Glutamatergic neuron (in vitro differentiated cells): ENCODE results near the gene GRM4. TPM values are rescaled to one million over a fixed set of nuclear protein-coding genes. Genes with fewer than 3 reads are reported as not detected.
A peak's percentile ranks its signal among the peaks of the same experiment; 100 is the strongest.

Source experiments
- DNase-seq: peaks from one replicate; pipeline ENCODE4 v3.0.0; 2022
- H3K27ac Mint-ChIP-seq: one replicate; pipeline ENCODE4 v1.8.0; 2020; ENCODE audit warnings: mild to moderate bottlenecking, mixed read lengths, inconsistent platforms; ENCODE audit not compliant: unreplicated experiment
- H3K27me3 Mint-ChIP-seq: one replicate; pipeline ENCODE4 v1.8.0; 2020; ENCODE audit warnings: mild to moderate bottlenecking, moderate library complexity, mixed read lengths, inconsistent platforms; ENCODE audit not compliant: unreplicated experiment
- H3K36me3 Mint-ChIP-seq: one replicate; pipeline ENCODE4 v1.8.0; 2020; ENCODE audit warnings: mild to moderate bottlenecking, mixed read lengths, inconsistent platforms; ENCODE audit not compliant: unreplicated experiment
- H3K4me1 Mint-ChIP-seq: one replicate; pipeline ENCODE4 v1.8.0; 2020; ENCODE audit warnings: mild to moderate bottlenecking, low read depth, mixed read lengths, inconsistent platforms; ENCODE audit not compliant: unreplicated experiment
- H3K4me3 Mint-ChIP-seq: one replicate; pipeline ENCODE4 v1.8.0; 2020; ENCODE audit warnings: mild to moderate bottlenecking, mixed read lengths, inconsistent platforms; ENCODE audit not compliant: unreplicated experiment
- H3K9me3 Mint-ChIP-seq: one replicate; pipeline ENCODE4 v1.8.0; 2020; ENCODE audit warnings: mild to moderate bottlenecking, moderate library complexity, mixed read lengths, inconsistent platforms; ENCODE audit not compliant: unreplicated experiment
- total RNA-seq: library from RNA; stranded (reverse); fragmentation: NEBNext Ultra II Directional; extraction: Animal tissue kit (Norgen Biotek cat#: 25700); gene quantifications from one replicate; pipeline ENCODE4 v1.2.1, GENCODE V29; 2021; ENCODE audit not compliant: unreplicated experiment
- TF ChIP-seq, protein P1 (sequence below): fragments of 200-600 bp; sonication (generic); IDR thresholded peaks from one replicate; pipeline ENCODE4 v1.5.0; 2021; ENCODE audit not compliant: partially characterized antibody, unreplicated experiment

GRM4 gene
- total RNA-seq, 1 donor from 2014 or later: 119 TPM

GRCh38 chr6:34148631-34149451 is 3.0 kb upstream of the GRM4 start:
- peaks cover 10% of the 10 kb centered on the region for H3K9me3 Mint-ChIP-seq
- no peaks in the 10 kb centered on the region for H3K36me3 Mint-ChIP-seq
- TF ChIP-seq, protein P1, sequence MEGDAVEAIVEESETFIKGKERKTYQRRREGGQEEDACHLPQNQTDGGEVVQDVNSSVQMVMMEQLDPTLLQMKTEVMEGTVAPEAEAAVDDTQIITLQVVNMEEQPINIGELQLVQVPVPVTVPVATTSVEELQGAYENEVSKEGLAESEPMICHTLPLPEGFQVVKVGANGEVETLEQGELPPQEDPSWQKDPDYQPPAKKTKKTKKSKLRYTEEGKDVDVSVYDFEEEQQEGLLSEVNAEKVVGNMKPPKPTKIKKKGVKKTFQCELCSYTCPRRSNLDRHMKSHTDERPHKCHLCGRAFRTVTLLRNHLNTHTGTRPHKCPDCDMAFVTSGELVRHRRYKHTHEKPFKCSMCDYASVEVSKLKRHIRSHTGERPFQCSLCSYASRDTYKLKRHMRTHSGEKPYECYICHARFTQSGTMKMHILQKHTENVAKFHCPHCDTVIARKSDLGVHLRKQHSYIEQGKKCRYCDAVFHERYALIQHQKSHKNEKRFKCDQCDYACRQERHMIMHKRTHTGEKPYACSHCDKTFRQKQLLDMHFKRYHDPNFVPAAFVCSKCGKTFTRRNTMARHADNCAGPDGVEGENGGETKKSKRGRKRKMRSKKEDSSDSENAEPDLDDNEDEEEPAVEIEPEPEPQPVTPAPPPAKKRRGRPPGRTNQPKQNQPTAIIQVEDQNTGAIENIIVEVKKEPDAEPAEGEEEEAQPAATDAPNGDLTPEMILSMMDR: no peak
- H3K27ac Mint-ChIP-seq: peak overlapping the region; percentile 98
- H3K4me3 Mint-ChIP-seq: peak overlapping the region; percentile 75
- H3K4me1 Mint-ChIP-seq: peaks cover 54% of the 10 kb centered on the region
- no peak for DNase-seq
- H3K27me3 Mint-ChIP-seq: peaks cover 10% of the 10 kb centered on the region

- TF ChIP-seq, protein P1: no peak
- peaks cover 8% of the 10 kb centered on the region for H3K27me3 Mint-ChIP-seq
- H3K36me3 Mint-ChIP-seq: no peaks in the 10 kb centered on the region
- peaks cover 54% of the 10 kb centered on the region for H3K4me1 Mint-ChIP-seq
- H3K27ac Mint-ChIP-seq: peak overlapping the region; percentile 98
- peaks cover 11% of the 10 kb centered on the region for H3K9me3 Mint-ChIP-seq
- DNase-seq: no peak
- peak overlapping the region; percentile 75 for H3K4me3 Mint-ChIP-seq
Measured at GRCh38 chr6:34147906-34148630, 2.2 kb upstream of the GRM4 start.

DNA sequence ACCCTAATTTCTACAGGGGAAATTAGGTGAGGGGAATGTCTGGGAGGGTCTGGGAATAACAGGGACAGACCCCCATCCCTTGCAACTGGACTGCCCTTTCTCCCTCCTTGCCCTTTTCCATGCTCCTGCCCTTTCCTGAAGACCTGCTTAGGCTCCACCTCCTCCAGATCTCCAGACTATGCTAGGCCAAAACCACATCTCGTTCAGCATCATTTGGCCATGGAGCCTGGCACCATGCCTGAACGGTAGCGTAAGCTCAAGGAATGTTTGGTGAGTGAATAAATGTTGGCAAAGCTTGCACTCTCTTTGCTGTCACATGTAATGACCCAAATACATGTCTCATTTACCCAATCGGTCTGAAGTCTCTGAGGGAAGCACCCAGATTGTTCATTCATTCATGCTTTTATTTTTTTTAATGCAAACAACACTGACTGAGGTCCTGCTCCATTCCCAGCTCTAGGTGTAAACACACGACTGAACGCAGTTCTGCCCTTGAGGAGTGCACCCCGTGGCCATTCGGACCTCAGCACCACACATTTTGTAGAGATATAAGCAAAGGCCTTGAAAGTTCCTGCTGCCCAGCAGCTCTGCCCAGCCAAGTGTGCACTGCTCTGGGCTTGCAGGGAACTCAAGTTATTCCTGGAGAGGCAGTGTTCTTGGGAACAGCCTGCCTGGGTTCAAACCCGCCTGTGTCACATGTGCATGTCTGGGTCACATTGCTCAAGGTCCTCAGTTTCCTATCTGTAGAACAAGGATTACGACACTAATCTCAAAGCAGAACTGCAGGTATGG is 1.1 kb upstream of the GRM4 start:
- Mint-ChIP-seq H3K4me3 (peak overlapping the region; percentile 55), H3K27me3 (peaks cover 11% of the 10 kb centered on the region), H3K9me3 (peaks cover 13% of the 10 kb centered on the region), H3K27ac (peak overlapping the region; percentile 98), H3K4me1 (peaks cover 59% of the 10 kb centered on the region), H3K36me3 (no peaks in the 10 kb centered on the region)
- TF ChIP-seq, protein P1: no peak
- no peak for DNase-seq

DNA sequence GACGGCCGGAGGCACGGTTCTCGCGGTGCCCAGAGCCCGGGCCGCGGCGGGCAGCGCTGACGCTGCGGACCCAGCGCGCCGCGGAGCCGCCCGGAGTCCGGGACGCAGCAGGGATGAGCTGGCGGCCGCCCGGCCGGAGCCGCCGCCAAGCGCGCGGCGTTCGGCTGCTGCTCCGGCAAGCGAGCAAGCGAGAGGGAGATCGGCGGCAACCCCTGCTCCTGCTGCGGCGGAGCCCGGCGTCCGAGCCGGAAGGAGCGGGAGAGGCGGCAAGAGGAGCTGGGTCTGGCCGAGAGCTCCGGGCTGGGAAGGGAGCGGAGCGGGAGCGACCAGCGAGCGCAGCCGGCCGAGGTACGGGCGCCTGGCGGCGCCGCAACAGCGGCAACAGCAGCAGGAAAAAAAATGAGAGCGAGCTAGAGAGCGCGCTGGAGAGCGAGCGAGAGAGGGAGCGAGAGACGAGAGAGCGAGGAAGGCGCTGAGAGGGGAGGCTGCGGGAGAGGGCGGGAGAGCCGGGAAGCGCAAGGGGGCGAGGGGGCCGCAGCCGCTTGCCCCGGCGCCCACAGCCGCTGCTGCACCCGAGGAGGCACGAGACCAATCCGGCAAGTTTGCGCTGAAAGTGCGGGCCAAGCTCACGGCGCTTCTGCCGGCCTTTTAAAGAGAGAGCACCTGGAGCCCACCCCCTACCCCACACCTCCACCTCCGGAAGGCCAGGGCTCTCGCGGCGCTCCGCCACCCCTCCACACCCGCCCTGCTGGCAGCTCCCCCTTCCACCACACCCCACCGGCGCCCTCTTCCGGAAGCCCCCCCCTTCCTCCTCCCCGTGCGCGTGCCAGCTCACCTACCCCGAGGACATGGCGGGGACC is 496 bp downstream of the GRM4 start:
- TF ChIP-seq, protein P1: no peak
- peak overlapping the region; percentile 84 for H3K4me3 Mint-ChIP-seq
- peak; percentile 64 for DNase-seq
- H3K4me1 Mint-ChIP-seq: peaks cover 65% of the 10 kb centered on the region
- H3K27ac Mint-ChIP-seq: peak overlapping the region; percentile 98
- peaks cover 11% of the 10 kb centered on the region for H3K27me3 Mint-ChIP-seq
- H3K36me3 Mint-ChIP-seq: no peaks in the 10 kb centered on the region
- H3K9me3 Mint-ChIP-seq: peaks cover 14% of the 10 kb centered on the region
